K562 (cell line): ENCODE measurements around the gene PCSK6. TPM values are rescaled to one million over a fixed set of nuclear protein-coding genes. Genes with fewer than 3 reads are reported as not detected.

Experiments used
- GABPB1 ChIP-seq: sonication (generic); formaldehyde crosslinking; IDR thresholded peaks from 2 replicates; pipeline ENCODE4 v1.8.0; 2022; ENCODE audit warnings: mild to moderate bottlenecking, missing genetic modification reagents
- ZFX ChIP-seq: sonication (generic); formaldehyde crosslinking; IDR thresholded peaks from 2 replicates; pipeline ENCODE4 v1.8.0; 2022; ENCODE audit warnings: mild to moderate bottlenecking, missing genetic modification reagents, moderate library complexity
- polyA plus RNA-seq, 8 experiments: library from polyadenylated mRNA; depleted of rRNA in 4 of 8; stranded (reverse) in 5 of 8; unstranded in 3 of 8; fragments of >200 nt; fragmentation: Nextera tagmentation in 2 of 8; fragmentation: Illumina TruSeq in 1 of 8; extraction: Ambion mirVana in 2 of 8; extraction: Trizol in 1 of 8; gene quantifications; 2 replicates each; pipeline versions ENCODE4 v1.2.1 to v1.2.3, GENCODE V29; 2011 to 2014; ENCODE audit warnings: inconsistent platforms in 1 of 8, missing spikeins in 1 of 8
- total RNA-seq, 7 experiments: library from RNA; depleted of rRNA in 6 of 7; stranded (reverse); fragments of >200 nt in 6 of 7; fragmentation: Illumina TruSeq in 2 of 7; extraction: Trizol in 2 of 7; gene quantifications; 2 replicates each; pipeline versions ENCODE4 v1.2.1 to v1.2.3, GENCODE V29; 2011 to 2021; ENCODE audit warnings: low replicate concordance in 1 of 7
- TF ChIP-seq, protein P1 (sequence below): fragments of 450-650 bp; IDR thresholded peaks from 2 replicates; pipeline ENCODE4 v1.6.1; 2016; ENCODE audit warnings: mild to moderate bottlenecking, moderate library complexity
- TF ChIP-seq, protein P2 (sequence below), 2 experiments: IDR thresholded peaks; 2 replicates each; pipeline ENCODE4 v1.6.1; 2011; ENCODE audit warnings: borderline replicate concordance in 1 of 2, control low read depth in 1 of 2, low read depth in 1 of 2, low read length in 1 of 2, mild to moderate bottlenecking in 1 of 2, mixed read lengths in 1 of 2, moderate library complexity in 1 of 2; ENCODE audit not compliant: insufficient read depth in 1 of 2, insufficient read length in 1 of 2, poor library complexity in 1 of 2, severe bottlenecking in 1 of 2; ENCODE audit errors: extremely low read depth in 1 of 2
- TF ChIP-seq, protein P3 (sequence below), 2 experiments: fragments of 450-650 bp; IDR thresholded peaks; 2 replicates each; pipeline ENCODE4 v1.6.1; 2018; ENCODE audit warnings: mild to moderate bottlenecking in 2 of 2, low read depth in 1 of 2; ENCODE audit not compliant: partially characterized antibody in 2 of 2

PCSK6 gene
- total and polyA plus RNA-seq, 9 of the 15 experiments (the other 6 are each of a cell fraction or from before 2014, with no cell fraction given), result 2.2 to 32.6 (median 14.5) TPM

DNA sequence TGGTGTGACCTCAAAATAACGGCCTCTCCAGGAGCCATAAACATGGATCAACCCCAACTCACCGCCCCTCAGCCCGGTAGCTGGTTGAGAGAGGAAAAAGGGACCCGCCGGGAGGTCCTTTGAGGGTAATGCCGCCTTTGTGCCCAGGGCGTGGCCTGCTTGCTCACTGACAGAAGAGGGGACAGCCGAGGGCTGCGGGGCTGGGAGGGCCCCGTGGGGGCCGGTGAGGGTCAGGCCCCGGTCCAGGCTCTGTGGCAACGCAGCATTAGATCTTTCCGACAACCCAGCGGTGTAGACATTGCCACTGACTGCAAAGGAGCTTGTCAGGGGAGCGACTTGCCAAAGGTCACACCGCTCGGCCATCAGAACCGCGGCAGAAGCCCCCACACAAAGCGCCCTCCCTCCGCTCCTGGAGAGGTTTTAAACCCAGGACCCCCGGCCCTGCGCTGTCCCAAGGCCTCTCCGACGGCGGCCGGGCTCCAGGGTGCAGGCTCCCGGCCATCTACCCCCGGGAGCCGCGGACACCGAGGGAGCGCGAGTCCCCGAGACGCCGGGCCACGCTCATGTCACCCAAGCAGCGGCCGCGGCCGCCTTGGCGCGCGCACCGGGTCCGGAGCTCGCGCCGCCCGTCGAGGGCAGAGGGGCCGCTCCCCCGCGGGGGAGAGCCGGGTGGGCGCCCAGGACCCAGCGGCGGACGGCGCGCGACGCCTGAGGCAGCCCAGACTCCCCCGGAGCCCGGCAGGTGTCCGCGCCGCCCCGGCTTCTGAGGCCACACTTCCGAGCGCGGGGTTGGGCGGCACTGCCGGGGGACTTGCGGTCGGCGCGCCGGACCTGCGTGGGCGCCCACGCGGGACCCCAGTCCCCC lies 975 bp downstream of the PCSK6 start (continued):
- TF ChIP-seq, protein P1, sequence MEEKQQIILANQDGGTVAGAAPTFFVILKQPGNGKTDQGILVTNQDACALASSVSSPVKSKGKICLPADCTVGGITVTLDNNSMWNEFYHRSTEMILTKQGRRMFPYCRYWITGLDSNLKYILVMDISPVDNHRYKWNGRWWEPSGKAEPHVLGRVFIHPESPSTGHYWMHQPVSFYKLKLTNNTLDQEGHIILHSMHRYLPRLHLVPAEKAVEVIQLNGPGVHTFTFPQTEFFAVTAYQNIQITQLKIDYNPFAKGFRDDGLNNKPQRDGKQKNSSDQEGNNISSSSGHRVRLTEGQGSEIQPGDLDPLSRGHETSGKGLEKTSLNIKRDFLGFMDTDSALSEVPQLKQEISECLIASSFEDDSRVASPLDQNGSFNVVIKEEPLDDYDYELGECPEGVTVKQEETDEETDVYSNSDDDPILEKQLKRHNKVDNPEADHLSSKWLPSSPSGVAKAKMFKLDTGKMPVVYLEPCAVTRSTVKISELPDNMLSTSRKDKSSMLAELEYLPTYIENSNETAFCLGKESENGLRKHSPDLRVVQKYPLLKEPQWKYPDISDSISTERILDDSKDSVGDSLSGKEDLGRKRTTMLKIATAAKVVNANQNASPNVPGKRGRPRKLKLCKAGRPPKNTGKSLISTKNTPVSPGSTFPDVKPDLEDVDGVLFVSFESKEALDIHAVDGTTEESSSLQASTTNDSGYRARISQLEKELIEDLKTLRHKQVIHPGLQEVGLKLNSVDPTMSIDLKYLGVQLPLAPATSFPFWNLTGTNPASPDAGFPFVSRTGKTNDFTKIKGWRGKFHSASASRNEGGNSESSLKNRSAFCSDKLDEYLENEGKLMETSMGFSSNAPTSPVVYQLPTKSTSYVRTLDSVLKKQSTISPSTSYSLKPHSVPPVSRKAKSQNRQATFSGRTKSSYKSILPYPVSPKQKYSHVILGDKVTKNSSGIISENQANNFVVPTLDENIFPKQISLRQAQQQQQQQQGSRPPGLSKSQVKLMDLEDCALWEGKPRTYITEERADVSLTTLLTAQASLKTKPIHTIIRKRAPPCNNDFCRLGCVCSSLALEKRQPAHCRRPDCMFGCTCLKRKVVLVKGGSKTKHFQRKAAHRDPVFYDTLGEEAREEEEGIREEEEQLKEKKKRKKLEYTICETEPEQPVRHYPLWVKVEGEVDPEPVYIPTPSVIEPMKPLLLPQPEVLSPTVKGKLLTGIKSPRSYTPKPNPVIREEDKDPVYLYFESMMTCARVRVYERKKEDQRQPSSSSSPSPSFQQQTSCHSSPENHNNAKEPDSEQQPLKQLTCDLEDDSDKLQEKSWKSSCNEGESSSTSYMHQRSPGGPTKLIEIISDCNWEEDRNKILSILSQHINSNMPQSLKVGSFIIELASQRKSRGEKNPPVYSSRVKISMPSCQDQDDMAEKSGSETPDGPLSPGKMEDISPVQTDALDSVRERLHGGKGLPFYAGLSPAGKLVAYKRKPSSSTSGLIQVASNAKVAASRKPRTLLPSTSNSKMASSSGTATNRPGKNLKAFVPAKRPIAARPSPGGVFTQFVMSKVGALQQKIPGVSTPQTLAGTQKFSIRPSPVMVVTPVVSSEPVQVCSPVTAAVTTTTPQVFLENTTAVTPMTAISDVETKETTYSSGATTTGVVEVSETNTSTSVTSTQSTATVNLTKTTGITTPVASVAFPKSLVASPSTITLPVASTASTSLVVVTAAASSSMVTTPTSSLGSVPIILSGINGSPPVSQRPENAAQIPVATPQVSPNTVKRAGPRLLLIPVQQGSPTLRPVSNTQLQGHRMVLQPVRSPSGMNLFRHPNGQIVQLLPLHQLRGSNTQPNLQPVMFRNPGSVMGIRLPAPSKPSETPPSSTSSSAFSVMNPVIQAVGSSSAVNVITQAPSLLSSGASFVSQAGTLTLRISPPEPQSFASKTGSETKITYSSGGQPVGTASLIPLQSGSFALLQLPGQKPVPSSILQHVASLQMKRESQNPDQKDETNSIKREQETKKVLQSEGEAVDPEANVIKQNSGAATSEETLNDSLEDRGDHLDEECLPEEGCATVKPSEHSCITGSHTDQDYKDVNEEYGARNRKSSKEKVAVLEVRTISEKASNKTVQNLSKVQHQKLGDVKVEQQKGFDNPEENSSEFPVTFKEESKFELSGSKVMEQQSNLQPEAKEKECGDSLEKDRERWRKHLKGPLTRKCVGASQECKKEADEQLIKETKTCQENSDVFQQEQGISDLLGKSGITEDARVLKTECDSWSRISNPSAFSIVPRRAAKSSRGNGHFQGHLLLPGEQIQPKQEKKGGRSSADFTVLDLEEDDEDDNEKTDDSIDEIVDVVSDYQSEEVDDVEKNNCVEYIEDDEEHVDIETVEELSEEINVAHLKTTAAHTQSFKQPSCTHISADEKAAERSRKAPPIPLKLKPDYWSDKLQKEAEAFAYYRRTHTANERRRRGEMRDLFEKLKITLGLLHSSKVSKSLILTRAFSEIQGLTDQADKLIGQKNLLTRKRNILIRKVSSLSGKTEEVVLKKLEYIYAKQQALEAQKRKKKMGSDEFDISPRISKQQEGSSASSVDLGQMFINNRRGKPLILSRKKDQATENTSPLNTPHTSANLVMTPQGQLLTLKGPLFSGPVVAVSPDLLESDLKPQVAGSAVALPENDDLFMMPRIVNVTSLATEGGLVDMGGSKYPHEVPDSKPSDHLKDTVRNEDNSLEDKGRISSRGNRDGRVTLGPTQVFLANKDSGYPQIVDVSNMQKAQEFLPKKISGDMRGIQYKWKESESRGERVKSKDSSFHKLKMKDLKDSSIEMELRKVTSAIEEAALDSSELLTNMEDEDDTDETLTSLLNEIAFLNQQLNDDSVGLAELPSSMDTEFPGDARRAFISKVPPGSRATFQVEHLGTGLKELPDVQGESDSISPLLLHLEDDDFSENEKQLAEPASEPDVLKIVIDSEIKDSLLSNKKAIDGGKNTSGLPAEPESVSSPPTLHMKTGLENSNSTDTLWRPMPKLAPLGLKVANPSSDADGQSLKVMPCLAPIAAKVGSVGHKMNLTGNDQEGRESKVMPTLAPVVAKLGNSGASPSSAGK, result 0 out of 2 replicates have a peak, but pooled peaks have one; percentile 25
- TF ChIP-seq ZFX (CRISPR knock-in tag) (peak; percentile 16; the same call in 1 of the 2 replicates), GABPB1 (0 out of 2 replicates have a peak, but pooled peaks have one; percentile 18)
- TF ChIP-seq, protein P2, sequence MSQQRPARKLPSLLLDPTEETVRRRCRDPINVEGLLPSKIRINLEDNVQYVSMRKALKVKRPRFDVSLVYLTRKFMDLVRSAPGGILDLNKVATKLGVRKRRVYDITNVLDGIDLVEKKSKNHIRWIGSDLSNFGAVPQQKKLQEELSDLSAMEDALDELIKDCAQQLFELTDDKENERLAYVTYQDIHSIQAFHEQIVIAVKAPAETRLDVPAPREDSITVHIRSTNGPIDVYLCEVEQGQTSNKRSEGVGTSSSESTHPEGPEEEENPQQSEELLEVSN (IDR thresholded peaks at IDR 0.05; ENCODE audit: borderline replicate concordance in 1 of 2, extremely low read depth in 1 of 2, insufficient read depth in 1 of 2, insufficient read length in 1 of 2, low read depth in 1 of 2, low read length in 1 of 2, poor library complexity in 1 of 2, severe bottlenecking in 1 of 2), result peak in 1 of 2 experiments; percentile 65
- TF ChIP-seq, protein P3, sequence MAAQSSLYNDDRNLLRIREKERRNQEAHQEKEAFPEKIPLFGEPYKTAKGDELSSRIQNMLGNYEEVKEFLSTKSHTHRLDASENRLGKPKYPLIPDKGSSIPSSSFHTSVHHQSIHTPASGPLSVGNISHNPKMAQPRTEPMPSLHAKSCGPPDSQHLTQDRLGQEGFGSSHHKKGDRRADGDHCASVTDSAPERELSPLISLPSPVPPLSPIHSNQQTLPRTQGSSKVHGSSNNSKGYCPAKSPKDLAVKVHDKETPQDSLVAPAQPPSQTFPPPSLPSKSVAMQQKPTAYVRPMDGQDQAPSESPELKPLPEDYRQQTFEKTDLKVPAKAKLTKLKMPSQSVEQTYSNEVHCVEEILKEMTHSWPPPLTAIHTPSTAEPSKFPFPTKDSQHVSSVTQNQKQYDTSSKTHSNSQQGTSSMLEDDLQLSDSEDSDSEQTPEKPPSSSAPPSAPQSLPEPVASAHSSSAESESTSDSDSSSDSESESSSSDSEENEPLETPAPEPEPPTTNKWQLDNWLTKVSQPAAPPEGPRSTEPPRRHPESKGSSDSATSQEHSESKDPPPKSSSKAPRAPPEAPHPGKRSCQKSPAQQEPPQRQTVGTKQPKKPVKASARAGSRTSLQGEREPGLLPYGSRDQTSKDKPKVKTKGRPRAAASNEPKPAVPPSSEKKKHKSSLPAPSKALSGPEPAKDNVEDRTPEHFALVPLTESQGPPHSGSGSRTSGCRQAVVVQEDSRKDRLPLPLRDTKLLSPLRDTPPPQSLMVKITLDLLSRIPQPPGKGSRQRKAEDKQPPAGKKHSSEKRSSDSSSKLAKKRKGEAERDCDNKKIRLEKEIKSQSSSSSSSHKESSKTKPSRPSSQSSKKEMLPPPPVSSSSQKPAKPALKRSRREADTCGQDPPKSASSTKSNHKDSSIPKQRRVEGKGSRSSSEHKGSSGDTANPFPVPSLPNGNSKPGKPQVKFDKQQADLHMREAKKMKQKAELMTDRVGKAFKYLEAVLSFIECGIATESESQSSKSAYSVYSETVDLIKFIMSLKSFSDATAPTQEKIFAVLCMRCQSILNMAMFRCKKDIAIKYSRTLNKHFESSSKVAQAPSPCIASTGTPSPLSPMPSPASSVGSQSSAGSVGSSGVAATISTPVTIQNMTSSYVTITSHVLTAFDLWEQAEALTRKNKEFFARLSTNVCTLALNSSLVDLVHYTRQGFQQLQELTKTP (IDR thresholded peaks at IDR 0.05; ENCODE audit: low read depth in 1 of 2, partially characterized antibody in 2 of 2), result no peak
